ENCODE data around the gene ZMYM4.

DNA sequence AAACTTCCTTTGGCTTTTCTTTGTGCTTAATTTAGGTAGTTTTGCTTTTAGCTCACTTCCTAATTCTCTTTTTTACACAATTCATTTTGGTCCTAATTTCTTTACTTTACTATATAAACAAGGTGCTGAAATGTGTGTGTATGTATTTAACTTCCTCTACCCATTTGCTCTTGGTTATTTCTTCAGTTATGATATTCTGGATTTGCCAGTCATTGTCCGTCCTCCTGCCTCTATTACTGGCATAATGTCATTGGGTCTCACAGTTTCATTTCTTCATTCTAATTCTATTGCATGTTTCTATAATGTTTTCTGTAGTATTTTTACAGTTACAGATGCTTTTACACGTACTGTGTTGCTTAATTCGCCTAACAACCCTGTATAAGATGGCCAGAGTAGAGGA lies 96.2 kb downstream of the ZMYM4 start:
- TF ChIP-seq, protein P1, sequence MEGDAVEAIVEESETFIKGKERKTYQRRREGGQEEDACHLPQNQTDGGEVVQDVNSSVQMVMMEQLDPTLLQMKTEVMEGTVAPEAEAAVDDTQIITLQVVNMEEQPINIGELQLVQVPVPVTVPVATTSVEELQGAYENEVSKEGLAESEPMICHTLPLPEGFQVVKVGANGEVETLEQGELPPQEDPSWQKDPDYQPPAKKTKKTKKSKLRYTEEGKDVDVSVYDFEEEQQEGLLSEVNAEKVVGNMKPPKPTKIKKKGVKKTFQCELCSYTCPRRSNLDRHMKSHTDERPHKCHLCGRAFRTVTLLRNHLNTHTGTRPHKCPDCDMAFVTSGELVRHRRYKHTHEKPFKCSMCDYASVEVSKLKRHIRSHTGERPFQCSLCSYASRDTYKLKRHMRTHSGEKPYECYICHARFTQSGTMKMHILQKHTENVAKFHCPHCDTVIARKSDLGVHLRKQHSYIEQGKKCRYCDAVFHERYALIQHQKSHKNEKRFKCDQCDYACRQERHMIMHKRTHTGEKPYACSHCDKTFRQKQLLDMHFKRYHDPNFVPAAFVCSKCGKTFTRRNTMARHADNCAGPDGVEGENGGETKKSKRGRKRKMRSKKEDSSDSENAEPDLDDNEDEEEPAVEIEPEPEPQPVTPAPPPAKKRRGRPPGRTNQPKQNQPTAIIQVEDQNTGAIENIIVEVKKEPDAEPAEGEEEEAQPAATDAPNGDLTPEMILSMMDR (IDR thresholded peaks at IDR 0.05), result no peak
- no peak for TF ChIP-seq POLR2A (IDR thresholded peaks at IDR 0.05)
